Measurements from ENCODE around the gene ZBTB7B.

The ZBTB7B gene

DNA sequence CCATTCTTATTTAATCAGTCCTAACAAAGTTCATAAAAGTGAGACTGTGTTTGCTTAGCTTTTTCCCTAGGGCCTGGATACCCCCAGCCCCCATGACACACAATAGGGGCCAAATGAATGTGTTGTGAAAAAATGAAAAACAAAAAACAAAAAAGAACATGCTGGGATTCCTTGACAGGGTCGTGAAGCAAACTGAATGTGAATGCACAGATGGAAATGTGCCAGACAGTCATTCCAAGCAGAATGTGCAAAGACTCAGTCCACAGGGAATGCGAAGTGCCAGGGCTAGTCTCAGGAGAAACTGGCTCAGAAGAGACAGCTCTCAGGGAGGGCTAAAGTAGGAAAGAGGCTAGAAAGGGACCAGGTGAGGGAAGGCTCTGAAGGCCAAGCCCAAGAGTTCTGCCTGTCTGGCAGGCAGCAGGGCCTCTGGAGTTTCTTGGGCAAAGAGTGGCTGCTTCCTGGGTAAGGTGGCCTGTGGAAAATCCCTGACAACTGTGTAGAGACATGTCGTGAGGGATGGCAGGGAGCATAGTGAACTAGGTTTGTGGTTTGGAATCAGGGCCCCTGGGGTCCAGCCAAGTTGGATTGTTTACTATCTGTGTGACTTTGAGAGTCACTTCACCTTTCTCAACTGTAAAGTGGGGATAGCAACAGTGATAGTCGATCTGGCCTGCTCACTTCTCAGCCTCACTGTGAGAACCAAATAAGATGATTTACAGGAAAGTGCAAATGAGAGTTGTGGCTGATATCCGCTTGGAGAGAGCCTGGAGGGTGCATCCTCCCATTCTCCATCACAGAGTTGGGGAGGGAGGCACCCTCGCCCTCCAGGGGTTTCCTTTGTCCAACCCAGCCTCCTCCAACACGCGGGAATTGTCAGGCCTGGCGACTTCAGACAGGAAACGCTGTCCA is 47.3 kb downstream of the ZBTB7B start:
- TF ChIP-seq TAF1 (IDR thresholded peaks at IDR 0.05; ENCODE audit: low read depth) (no peak), TCF12 (IDR thresholded peaks at IDR 0.05; ENCODE audit: low read depth) (no peak), CEBPB (IDR thresholded peaks at IDR 0.05) (no peak), EP300 (IDR thresholded peaks at IDR 0.05; ENCODE audit: borderline replicate concordance) (no peak), TEAD4 (IDR thresholded peaks at IDR 0.05) (no peak), CREB1 (IDR thresholded peaks at IDR 0.05; ENCODE audit: low read depth) (no peak), FOXM1 (IDR thresholded peaks at IDR 0.05; ENCODE audit: borderline replicate concordance, low read depth) (no peak), NFIC (IDR thresholded peaks at IDR 0.05) (no peak), ZBTB7A (IDR thresholded peaks at IDR 0.05; ENCODE audit: low read depth) (no peak), YY1 (IDR thresholded peaks at IDR 0.05; ENCODE audit: low read depth) (no peak), EGR1 (IDR thresholded peaks at IDR 0.05) (no peak), RAD21 (IDR thresholded peaks at IDR 0.05; ENCODE audit: low read depth) (no peak)
- TF ChIP-seq, protein P1, sequence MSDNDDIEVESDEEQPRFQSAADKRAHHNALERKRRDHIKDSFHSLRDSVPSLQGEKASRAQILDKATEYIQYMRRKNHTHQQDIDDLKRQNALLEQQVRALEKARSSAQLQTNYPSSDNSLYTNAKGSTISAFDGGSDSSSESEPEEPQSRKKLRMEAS (IDR thresholded peaks at IDR 0.05), result no peak
- TF ChIP-seq, protein P2, sequence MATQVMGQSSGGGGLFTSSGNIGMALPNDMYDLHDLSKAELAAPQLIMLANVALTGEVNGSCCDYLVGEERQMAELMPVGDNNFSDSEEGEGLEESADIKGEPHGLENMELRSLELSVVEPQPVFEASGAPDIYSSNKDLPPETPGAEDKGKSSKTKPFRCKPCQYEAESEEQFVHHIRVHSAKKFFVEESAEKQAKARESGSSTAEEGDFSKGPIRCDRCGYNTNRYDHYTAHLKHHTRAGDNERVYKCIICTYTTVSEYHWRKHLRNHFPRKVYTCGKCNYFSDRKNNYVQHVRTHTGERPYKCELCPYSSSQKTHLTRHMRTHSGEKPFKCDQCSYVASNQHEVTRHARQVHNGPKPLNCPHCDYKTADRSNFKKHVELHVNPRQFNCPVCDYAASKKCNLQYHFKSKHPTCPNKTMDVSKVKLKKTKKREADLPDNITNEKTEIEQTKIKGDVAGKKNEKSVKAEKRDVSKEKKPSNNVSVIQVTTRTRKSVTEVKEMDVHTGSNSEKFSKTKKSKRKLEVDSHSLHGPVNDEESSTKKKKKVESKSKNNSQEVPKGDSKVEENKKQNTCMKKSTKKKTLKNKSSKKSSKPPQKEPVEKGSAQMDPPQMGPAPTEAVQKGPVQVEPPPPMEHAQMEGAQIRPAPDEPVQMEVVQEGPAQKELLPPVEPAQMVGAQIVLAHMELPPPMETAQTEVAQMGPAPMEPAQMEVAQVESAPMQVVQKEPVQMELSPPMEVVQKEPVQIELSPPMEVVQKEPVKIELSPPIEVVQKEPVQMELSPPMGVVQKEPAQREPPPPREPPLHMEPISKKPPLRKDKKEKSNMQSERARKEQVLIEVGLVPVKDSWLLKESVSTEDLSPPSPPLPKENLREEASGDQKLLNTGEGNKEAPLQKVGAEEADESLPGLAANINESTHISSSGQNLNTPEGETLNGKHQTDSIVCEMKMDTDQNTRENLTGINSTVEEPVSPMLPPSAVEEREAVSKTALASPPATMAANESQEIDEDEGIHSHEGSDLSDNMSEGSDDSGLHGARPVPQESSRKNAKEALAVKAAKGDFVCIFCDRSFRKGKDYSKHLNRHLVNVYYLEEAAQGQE (IDR thresholded peaks at IDR 0.05; ENCODE audit: low read depth), result no peak
- TF ChIP-seq, protein P3, sequence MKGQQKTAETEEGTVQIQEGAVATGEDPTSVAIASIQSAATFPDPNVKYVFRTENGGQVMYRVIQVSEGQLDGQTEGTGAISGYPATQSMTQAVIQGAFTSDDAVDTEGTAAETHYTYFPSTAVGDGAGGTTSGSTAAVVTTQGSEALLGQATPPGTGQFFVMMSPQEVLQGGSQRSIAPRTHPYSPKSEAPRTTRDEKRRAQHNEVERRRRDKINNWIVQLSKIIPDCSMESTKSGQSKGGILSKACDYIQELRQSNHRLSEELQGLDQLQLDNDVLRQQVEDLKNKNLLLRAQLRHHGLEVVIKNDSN (IDR thresholded peaks at IDR 0.05), result no peak

GRCh38 chr1:155050560-155051341 is 48.1 kb downstream of the ZBTB7B start, which contains the start of gene ADAM15:
ADAM15 (plus strand) TSS chr1:155051316; CDS start chr1:155051387, 71 bp downstream.
- TF ChIP-seq EGR1 (IDR thresholded peaks at IDR 0.05), result peak; percentile 75
- TF ChIP-seq FOXM1 (IDR thresholded peaks at IDR 0.05; ENCODE audit: borderline replicate concordance, low read depth), result no peak
- no peak; the same call in 1 of the 2 replicates for TF ChIP-seq NFIC (IDR thresholded peaks at IDR 0.05)
- TF ChIP-seq YY1 (IDR thresholded peaks at IDR 0.05; ENCODE audit: low read depth), result peak; percentile 57
- TF ChIP-seq ZBTB7A (IDR thresholded peaks at IDR 0.05; ENCODE audit: low read depth), result peak; percentile 79; the same call in 1 of the 2 replicates
- no peak for TF ChIP-seq CREB1 (IDR thresholded peaks at IDR 0.05; ENCODE audit: low read depth)
- peak; percentile 5; the same call in 1 of the 2 replicates for TF ChIP-seq CEBPB (IDR thresholded peaks at IDR 0.05)
- TF ChIP-seq TAF1 (IDR thresholded peaks at IDR 0.05; ENCODE audit: low read depth), result no peak; the same call in none of the 2 replicates
- peak; percentile 55 for TF ChIP-seq RAD21 (IDR thresholded peaks at IDR 0.05; ENCODE audit: low read depth)
- TF ChIP-seq, protein P3 (IDR thresholded peaks at IDR 0.05), result peak; percentile 51; the same call in 1 of the 2 replicates
- TF ChIP-seq TCF12 (IDR thresholded peaks at IDR 0.05; ENCODE audit: low read depth), result no peak; the same call in 1 of the 2 replicates
- TF ChIP-seq, protein P1 (IDR thresholded peaks at IDR 0.05), result peak; percentile 96
- TF ChIP-seq TEAD4 (IDR thresholded peaks at IDR 0.05), result peak; percentile 31; the same call in 1 of the 2 replicates
- TF ChIP-seq, protein P2 (IDR thresholded peaks at IDR 0.05; ENCODE audit: low read depth), result peak; percentile 34; the same call in 1 of the 2 replicates
- TF ChIP-seq EP300 (IDR thresholded peaks at IDR 0.05; ENCODE audit: borderline replicate concordance), result peak; percentile 52; the same call in 1 of the 2 replicates

DNA sequence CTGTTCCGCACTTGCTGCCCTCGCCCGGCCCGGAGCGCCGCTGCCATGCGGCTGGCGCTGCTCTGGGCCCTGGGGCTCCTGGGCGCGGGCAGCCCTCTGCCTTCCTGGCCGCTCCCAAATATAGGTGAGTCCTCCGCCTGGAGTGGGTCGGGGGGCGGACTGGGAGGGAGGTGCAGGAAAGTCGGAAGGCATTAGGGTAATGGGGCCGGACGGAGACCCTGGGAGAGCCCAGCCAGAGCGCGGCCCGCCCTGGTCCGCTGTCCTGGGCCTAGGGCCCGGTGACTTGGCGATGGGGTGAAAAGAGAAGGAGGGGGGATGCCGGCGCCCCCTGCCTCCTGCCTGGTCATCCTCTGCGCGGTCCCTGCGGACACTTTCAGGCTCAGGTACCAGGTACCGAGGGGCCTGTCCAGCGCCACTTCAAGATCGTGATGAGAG is 48.8 kb downstream of the ZBTB7B start:
- TF ChIP-seq CEBPB (IDR thresholded peaks at IDR 0.05), result no peak
- TF ChIP-seq ZBTB7A (IDR thresholded peaks at IDR 0.05; ENCODE audit: low read depth), result peak; percentile 56; the same call in 1 of the 2 replicates
- TF ChIP-seq, protein P1 (IDR thresholded peaks at IDR 0.05), result 0 out of 2 replicates have a peak, but pooled peaks have one; percentile 14

DNA sequence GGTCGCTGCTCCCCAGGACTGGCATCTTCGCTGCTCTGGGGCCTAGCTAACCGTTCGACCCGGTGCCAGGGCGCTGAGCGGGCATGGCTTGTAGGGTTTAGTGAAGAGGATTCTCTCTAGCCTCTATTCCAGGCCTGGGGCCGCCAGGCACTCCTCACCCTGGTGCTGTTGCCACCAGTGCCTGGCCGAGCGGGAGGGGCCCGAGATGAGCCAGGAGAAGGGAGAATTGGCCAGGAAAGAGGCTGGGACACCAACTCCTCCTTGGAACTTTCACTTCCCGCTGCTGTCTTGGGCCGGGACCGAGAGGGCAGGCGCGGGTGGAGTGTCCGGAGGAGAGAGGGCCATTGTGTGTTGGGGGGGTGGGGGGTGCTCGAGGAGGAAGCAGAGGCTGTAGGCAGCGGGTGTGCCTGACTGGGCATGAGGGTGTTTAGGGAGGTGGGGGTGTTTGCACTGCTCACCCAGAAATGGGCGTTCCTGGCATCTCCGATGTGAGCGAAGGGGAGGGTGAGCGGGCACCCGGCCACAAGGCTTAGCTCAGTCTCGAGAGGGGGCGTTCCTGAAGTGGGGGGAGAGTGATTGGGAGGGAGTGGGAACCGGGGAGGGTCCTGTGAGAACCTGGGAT is 49.3 kb downstream of the ZBTB7B start:
- TF ChIP-seq FOXM1 (IDR thresholded peaks at IDR 0.05; ENCODE audit: borderline replicate concordance, low read depth), result no peak
- TF ChIP-seq, protein P1 (IDR thresholded peaks at IDR 0.05), result no peak
- TF ChIP-seq EGR1 (IDR thresholded peaks at IDR 0.05), result no peak
- TF ChIP-seq, protein P3 (IDR thresholded peaks at IDR 0.05), result no peak
- TF ChIP-seq RAD21 (IDR thresholded peaks at IDR 0.05; ENCODE audit: low read depth), result no peak
- no peak for TF ChIP-seq TEAD4 (IDR thresholded peaks at IDR 0.05)
- no peak for TF ChIP-seq NFIC (IDR thresholded peaks at IDR 0.05)
- TF ChIP-seq ZBTB7A (IDR thresholded peaks at IDR 0.05; ENCODE audit: low read depth), result no peak
- TF ChIP-seq TAF1 (IDR thresholded peaks at IDR 0.05; ENCODE audit: low read depth), result no peak; the same call in 1 of the 2 replicates
- no peak for TF ChIP-seq EP300 (IDR thresholded peaks at IDR 0.05; ENCODE audit: borderline replicate concordance)
- TF ChIP-seq TCF12 (IDR thresholded peaks at IDR 0.05; ENCODE audit: low read depth), result no peak
- no peak for TF ChIP-seq YY1 (IDR thresholded peaks at IDR 0.05; ENCODE audit: low read depth)
- TF ChIP-seq CREB1 (IDR thresholded peaks at IDR 0.05; ENCODE audit: low read depth), result no peak
- TF ChIP-seq, protein P2 (IDR thresholded peaks at IDR 0.05; ENCODE audit: low read depth), result no peak
- no peak for TF ChIP-seq CEBPB (IDR thresholded peaks at IDR 0.05)

All from Ishikawa (cell line).